Lower lobe of right lung (tissue), 2 donors: ENCODE data around the gene MTIF2. TPM values are rescaled to one million over a fixed set of nuclear protein-coding genes. Genes with fewer than 3 reads are reported as not detected.
A peak's percentile ranks its signal among the peaks of the same experiment; 100 is the strongest.
"Not testable (repeated sequence)": the region's sequence is repeated elsewhere in the genome, so short reads cannot be mapped to it uniquely, and the experiment has no call there.

Experiments used
- ATAC-seq, 2 donors: fragments of 200-7000 bp; cut with Tn5 transposase; one replicate each; pipeline ENCODE4 v1.9.1; 2020 to 2022; ENCODE audit warnings: mild to moderate bottlenecking in 2 of 2, moderate library complexity in 2 of 2
- DNase-seq: peaks from one replicate; pipeline ENCODE4 v3.0.0-alpha.2; 2020
- H3K27ac ChIP-seq: fragments of 200-600 bp; one replicate; pipeline ENCODE4 v1.8.0; 2022
- H3K27me3 ChIP-seq: fragments of 200-600 bp; one replicate; pipeline ENCODE4 v1.8.0; 2022; ENCODE audit warnings: low read depth
- H3K36me3 ChIP-seq: fragments of 200-600 bp; one replicate; pipeline ENCODE4 v1.8.0; 2022; ENCODE audit warnings: mild to moderate bottlenecking
- H3K4me1 ChIP-seq: fragments of 200-600 bp; one replicate; pipeline ENCODE4 v1.8.0; 2022
- H3K4me3 ChIP-seq: fragments of 200-600 bp; one replicate; pipeline ENCODE4 v1.8.0; 2022; ENCODE audit warnings: mild to moderate bottlenecking
- H3K9me3 ChIP-seq: fragments of 200-600 bp; one replicate; pipeline ENCODE4 v1.8.0; 2022
- intact Hi-C: fragments of 100-400 bp; cut with DNase I; formaldehyde crosslinking; loops from one replicate; pipeline ENCODE4 v1.11.0; 2022
- total RNA-seq: library from RNA; stranded (reverse); fragmentation: NEBNext Ultra II Directional; extraction: Animal tissue kit (Norgen Biotek cat#: 25700); gene quantifications from one replicate; pipeline ENCODE4 v1.2.1, GENCODE V29; 2021
- TF ChIP-seq, protein P1 (sequence below): fragments of 200-600 bp; IDR thresholded peaks from one replicate; pipeline ENCODE4 v1.8.0; 2022; ENCODE audit warnings: antibody characterized with exemption, mild to moderate bottlenecking
- donor health status: DM: no; HTN: yes; CAD: no; lungs with severe emphysema.

Gene MTIF2
- total RNA-seq, 1 donor from 2014 or later, result 25.9 TPM

- ATAC-seq, result no peak
Measured at GRCh38 chr2:55301277-55301676, 32.2 kb upstream of the MTIF2 start.

DNA sequence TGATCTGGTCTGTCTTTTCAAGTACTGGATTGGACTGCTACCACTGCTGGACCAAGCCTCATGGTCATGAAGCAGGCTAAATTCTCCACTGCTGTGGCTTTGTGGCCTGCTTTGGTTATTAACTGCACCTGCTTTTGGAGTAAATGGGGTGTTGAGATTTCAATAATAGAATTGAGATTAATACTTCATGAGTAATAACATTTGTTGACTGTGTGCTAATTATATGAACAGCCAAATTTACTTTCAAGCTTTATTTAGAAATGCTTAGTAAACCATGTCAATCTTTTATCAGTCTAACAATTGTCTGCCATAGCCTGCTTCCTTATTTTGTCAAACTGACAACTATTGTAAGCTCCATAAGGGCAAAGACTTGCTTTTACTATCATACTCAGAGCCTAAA, 27.4 kb upstream of the MTIF2 start:
- ATAC-seq, result no peak
- TF ChIP-seq, protein P1, sequence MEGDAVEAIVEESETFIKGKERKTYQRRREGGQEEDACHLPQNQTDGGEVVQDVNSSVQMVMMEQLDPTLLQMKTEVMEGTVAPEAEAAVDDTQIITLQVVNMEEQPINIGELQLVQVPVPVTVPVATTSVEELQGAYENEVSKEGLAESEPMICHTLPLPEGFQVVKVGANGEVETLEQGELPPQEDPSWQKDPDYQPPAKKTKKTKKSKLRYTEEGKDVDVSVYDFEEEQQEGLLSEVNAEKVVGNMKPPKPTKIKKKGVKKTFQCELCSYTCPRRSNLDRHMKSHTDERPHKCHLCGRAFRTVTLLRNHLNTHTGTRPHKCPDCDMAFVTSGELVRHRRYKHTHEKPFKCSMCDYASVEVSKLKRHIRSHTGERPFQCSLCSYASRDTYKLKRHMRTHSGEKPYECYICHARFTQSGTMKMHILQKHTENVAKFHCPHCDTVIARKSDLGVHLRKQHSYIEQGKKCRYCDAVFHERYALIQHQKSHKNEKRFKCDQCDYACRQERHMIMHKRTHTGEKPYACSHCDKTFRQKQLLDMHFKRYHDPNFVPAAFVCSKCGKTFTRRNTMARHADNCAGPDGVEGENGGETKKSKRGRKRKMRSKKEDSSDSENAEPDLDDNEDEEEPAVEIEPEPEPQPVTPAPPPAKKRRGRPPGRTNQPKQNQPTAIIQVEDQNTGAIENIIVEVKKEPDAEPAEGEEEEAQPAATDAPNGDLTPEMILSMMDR, result no peak
- H3K27ac ChIP-seq, result no peak overlapping the region
- H3K4me1 ChIP-seq, result peaks cover 9% of the 10 kb centered on the region
- no peaks in the 10 kb centered on the region for H3K9me3 ChIP-seq
- intact Hi-C loops, result no loop called here
- H3K27me3 ChIP-seq, result no peaks in the 10 kb centered on the region
- no peak overlapping the region for H3K4me3 ChIP-seq
- peaks cover 26% of the 10 kb centered on the region for H3K36me3 ChIP-seq
- no peak for DNase-seq

More at GRCh38 chr2:55301277-55301676, 32.2 kb upstream of the MTIF2 start:
- intact Hi-C loops, result no loop called here
- Histone ChIP-seq H3K36me3 (peaks cover 16% of the 10 kb centered on the region), H3K9me3 (no peaks in the 10 kb centered on the region), H3K27ac (no peak overlapping the region), H3K27me3 (no peaks in the 10 kb centered on the region), H3K4me1 (no peaks in the 10 kb centered on the region), H3K4me3 (no peak overlapping the region)
- TF ChIP-seq, protein P1, result no peak
- DNase-seq, result no peak

DNA sequence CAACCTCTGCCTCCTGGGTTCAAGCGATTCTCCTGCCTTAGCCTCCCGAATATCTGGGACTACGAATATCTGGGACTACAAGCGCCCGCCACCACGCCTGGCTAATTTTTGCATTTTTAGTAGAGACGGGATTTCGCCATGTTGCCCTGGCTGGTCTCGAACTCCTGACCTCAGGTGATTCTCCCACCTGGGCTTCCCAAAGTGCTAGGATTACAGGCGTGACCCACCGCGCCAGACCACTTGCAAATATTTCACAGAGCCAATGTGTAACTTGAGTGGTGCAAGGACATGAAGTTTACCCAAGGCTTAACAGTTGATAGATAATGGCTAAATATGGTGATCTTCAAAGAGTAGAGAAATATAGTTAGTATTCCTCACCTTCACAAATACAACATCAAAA, 14.1 kb upstream of the MTIF2 start:
- Histone ChIP-seq H3K4me3 (peak overlapping the region; percentile 68), H3K9me3 (no peaks in the 10 kb centered on the region), H3K36me3 (no peaks in the 10 kb centered on the region), H3K27me3 (no peaks in the 10 kb centered on the region), H3K4me1 (peaks cover 15% of the 10 kb centered on the region), H3K27ac (no peak overlapping the region)
- ATAC-seq (no peak), DNase-seq (no peak)
- intact Hi-C loops, result no loop called here
- TF ChIP-seq, protein P1, result no peak

- peak; percentile 99 for ATAC-seq
- H3K27ac ChIP-seq, result peak overlapping the region; percentile 93
- intact Hi-C loops, result no loop called here
Measured at GRCh38 chr2:55282110-55282917, 13.3 kb upstream of the MTIF2 start.

GRCh38 chr2:55280851-55281546, 12.0 kb upstream of the MTIF2 start:
- H3K27me3 ChIP-seq, H3K9me3 ChIP-seq, H3K27ac ChIP-seq, ATAC-seq, H3K4me3 ChIP-seq, DNase-seq, H3K36me3 ChIP-seq, intact Hi-C loops: not testable (repeated sequence)
- peaks cover 15% of the 10 kb centered on the region for H3K4me1 ChIP-seq

More at GRCh38 chr2:55282110-55282917, 13.3 kb upstream of the MTIF2 start:
- TF ChIP-seq, protein P1, result no peak
- Histone ChIP-seq H3K4me1 (peaks cover 15% of the 10 kb centered on the region), H3K36me3 (no peaks in the 10 kb centered on the region), H3K4me3 (peak overlapping the region; percentile 68), H3K27me3 (no peaks in the 10 kb centered on the region), H3K9me3 (no peaks in the 10 kb centered on the region)
- DNase-seq, result peak; percentile 96

- H3K9me3 ChIP-seq, intact Hi-C loops, H3K27me3 ChIP-seq, H3K4me3 ChIP-seq, H3K27ac ChIP-seq, H3K36me3 ChIP-seq, ATAC-seq, DNase-seq: not testable (repeated sequence)
- H3K4me1 ChIP-seq, result peaks cover 15% of the 10 kb centered on the region
Measured at GRCh38 chr2:55279859-55280424, 10.9 kb upstream of the MTIF2 start.

DNA sequence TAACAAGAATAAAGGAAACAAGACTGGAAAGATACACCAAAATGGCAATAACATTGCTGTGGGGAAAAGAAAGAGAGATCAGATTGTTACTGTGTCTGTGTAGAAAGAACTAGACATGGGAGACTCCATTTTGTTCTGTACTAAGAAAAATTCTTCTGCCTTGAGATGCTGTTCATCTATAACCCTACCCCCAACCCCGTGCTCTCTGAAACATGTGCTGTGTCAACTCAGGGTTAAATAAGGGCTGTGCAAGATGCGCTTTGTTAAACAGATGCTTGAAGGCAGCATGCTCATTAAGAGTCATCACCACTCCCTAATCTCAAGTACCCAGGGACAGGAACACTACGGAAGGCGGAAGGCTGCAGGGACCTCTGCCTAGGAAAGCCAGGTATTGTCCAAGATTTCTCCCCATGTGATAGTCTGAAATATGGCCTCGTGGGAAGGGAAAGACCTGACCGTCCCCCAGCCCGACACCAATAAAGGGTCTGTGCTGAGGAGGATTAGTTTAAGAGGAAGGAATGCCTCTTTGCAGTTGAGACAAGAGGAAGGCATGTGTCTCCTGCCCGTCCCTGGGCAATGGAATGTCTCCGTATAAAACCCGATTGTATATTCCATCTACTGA, 10.3 kb upstream of the MTIF2 start:
- H3K9me3 ChIP-seq, DNase-seq, H3K36me3 ChIP-seq, H3K27me3 ChIP-seq, intact Hi-C loops, H3K4me3 ChIP-seq, H3K27ac ChIP-seq, ATAC-seq: not testable (repeated sequence)
- peaks cover 15% of the 10 kb centered on the region for H3K4me1 ChIP-seq
